Measurements from ENCODE around the gene NINJ1.
A peak's percentile ranks its signal among the peaks of the same experiment; 100 is the strongest.

The NINJ1 gene

DNA sequence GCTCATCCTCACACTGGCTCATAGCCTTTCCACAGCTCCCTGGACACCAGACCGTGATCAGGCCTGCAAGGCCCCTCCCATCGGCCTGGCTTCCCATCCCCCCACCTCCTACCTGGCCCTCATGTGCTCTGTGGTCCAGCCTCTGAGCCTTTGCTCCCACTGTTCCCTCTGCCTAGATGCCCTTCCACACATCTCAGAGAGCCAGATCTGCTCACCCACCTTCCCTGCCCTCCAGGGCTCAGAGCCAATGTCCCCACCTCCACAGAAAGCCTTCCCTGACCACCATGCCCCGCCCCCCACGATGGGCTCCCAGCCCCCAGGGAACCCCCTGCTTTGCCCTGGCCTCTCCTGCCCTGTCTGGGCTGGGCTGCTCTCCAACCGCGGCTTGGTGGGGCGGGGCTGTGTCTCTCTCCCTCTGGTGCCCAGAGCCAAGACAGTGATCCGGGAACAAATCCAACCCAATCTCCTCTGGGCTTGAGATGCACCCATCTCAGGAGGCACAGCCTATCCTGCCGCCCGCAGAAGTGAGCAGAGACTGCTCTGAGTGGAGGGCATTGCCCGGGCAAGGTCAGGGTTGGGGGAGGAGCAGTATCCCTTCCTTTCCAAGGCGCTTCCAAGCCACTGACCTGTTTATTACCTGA, 1.6 kb downstream of the NINJ1 start:
- DNase-seq = no peak

DNA sequence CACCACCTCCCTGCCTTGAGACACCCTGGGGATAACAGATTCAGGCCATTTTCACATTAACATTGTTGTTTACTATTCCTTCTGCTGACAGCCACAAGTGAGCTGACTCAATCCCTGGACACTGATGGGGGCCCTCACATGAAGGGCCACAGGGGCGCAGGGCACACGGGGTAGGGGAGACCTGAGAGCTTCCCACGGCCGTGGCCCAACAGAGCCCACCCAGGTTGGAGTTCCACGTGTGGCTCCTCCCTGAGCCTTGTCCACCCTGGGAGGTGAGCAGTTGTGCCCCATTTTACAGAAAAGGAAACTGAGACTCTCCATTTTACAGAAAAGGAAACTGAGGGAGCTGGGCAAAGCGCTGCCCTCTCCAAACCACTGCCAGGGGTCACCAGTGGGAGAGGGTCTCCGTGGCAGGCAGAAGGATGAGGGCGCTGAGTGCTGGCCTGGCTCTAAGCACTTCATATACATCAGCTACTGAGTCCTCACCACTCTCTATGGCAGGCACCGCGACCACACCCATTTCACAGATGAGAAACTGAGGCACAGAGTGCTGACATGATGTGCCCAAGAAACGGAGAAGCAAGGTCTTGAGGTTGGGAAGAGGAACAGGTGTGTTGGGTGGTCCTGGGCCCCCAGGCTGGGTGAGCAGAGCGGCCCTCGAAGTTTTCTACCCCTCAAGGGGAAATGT, 2.3 kb downstream of the NINJ1 start:
- no peak for DNase-seq

DNA sequence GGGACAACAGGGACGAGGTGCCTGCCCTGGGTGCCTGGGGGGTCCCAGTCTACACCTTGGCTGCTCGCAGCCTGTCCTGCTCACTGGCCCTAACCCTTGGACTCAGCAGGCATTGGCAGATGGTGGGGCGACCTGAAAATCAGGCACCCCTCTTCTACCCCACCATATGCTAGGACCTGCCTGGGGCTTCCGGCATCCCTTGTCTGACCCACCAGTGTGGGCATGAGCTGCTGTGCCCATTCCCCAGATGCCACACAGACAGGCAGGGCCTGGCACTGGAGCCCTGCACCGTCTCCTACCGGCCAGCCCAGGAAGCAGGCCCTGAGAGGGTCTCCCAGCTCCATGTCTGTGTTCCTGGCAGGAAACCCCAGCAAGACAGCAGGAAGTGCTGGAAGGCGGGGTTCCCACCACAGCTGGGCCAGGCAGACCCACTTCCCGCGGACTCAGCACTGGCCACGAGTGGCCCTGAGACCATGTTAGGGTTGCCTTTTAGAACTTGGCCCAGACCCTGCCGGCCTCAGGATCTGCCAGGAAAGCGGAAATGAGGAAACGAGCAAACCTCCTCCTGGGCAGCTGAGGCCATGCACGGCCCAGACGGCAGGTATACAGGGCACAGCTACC, 3.1 kb downstream of the NINJ1 start:
- no peak for DNase-seq

DNA sequence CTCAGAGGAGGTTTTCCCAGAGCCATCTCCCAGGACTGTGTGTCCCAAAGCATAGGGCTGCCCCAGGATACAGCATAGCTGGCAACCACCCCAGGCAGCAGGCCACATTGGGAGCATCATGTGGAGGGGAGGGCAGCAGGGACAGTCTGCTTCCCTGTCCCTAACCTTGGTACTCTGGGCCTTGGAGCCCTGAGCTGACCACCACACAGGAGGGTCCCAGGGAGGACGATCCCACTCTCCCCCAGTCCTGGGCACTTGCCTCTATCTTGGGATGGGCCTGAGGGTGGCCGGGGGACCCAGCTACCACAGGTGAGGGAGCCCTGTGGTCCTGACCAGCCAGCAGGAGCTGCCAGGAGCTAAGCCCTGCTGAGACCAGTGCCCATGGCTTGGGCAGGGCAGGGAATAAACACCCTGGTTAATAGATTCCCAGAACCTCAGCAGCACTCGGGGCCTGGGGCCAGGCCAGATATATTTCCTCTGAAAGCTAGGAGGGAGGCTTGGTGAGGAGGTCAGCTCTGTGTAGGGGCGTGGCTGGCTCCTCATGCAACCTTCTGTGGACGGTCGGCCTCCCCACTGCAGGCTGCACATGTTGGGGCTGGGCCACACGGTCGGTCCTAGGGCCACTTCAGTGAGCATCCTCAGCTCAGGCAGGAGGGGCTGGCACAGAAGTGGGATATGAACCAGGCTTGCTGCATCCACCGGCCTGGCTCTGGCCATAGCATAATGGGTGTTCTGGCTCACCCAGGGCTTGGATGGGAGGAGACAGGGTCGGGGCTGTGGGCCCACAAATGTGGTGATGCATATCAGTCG, 4.2 kb downstream of the NINJ1 start:
- DNase-seq = no peak

DNA sequence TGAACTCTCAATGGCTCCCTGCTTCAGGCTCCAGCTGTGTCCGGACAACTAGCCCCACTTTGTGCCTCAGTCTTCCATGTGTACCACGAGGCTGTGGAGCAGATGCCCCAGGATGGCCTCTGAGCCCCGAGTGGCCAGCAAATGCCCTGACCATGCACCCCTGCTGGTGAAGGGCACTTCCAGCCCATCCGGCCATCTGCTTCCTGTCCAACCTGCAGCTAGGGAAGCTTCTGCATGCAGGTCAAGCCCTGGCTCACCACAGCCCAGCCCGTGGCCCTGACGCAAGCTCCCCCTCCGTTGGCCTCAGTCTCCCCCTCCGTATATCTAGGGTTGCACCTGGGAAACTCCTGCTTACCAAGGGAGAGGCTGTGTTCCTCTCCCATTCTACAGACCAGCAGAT, 4.8 kb downstream of the NINJ1 start:
- no peak for DNase-seq

DNA sequence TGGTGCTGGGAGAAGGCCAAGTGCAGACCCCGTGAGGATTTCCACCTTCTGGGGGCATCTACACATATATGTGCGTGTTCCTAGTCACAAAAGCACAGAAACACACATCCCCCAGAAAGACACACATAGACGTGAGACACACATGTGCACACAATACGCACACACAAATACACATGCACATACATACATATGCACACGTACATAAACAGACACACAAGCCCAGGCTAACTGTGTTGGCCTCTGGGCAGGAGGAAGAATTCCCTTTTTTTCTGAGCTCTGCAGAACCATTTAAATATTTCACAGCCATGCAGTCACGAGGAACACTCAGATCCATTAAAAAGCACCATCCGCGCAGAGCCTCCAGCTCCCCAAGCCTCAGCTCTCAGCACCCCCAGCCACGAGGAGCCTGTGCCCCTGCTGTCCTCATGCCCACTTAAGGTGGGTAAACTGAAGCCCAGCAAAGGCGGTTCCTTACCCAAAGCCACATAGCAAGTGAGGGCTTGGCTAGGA, 5.3 kb downstream of the NINJ1 start:
- no peak for DNase-seq

DNA sequence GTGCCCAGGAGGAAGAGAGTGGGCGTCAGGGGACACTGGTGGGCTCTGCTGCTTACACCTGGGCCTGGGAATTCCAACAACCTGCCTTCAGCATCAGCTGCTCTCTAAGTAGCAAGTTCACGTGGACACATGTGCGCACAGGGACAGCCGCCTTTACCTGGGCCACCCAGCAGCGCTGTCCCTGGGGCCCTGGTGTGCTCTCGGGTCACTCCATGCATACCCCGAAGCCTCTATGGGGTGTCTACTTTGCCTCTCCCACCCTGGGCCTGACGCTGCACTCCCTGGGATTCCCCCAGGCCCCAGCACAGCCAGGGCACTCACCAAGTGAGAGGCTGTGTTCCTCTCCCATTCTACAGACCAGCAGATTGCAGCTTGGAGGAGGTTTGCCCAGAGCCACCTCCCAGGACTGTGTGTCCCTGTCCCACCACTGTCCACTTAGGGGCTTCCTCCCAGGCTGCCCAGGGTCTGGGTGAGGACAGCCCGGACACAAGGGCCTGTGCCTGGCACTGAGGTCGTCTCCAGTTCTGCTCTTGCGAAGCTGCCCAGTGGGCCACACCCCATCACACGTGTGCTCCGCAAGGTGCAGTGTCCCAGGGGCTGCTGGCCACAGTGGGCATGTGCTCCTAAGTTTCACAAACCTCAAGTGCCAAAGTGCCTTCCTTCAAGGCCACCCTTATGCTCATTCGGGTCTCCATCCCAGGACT, 5.9 kb downstream of the NINJ1 start:
- no peak for DNase-seq

DNA sequence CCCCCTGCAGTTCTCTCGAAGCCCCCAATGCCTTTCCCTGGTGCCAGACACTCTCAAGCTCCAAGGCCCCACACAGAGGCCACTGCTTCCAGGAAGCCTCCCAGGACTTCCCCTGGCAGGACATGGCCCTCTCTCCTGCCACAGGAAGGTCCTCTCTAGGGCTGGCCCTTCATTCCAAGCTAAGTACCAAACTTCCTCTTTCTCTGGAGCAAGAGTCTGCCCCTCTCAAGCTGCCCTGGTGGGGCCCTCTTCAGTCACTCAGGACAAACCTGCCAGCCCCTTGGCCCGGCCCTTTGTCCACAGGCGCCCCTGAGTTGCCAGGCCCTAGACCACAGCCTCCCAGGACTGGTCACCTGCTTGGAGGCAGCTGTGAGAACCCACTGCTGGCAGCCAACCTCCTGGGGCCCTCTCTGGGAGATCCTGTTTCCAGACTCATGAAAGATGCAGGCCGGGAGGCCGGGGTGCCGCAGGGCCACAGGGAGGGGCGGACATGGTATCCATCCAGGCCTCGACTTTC, 6.6 kb downstream of the NINJ1 start:
- DNase-seq = no peak

DNA sequence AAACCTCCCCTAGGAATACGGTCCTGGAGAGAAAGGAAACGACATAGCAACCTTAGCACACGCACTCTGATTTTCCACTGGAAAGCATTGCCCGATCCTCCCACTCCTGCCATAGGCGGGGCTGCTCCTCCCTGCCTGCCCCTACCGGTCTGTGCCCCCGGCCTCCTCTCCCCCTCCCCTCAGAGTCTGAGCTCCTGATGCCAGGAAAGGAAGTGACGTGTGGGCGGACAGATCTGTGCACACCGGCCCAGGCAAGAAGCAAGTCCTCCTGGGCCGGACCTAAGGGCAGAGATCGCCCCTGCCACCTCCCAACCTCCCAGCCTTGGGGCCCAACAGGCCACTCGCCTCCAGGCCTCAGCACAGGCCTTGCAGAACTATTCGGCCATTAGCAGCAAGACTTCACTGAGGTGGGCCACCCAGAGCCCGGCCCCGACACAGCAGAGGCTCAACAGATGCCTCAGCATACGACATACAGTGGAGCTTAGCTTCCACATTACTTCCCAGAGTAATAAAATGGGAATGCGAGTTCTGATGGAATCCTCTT, 7.2 kb downstream of the NINJ1 start:
- DNase-seq = no peak

DNA sequence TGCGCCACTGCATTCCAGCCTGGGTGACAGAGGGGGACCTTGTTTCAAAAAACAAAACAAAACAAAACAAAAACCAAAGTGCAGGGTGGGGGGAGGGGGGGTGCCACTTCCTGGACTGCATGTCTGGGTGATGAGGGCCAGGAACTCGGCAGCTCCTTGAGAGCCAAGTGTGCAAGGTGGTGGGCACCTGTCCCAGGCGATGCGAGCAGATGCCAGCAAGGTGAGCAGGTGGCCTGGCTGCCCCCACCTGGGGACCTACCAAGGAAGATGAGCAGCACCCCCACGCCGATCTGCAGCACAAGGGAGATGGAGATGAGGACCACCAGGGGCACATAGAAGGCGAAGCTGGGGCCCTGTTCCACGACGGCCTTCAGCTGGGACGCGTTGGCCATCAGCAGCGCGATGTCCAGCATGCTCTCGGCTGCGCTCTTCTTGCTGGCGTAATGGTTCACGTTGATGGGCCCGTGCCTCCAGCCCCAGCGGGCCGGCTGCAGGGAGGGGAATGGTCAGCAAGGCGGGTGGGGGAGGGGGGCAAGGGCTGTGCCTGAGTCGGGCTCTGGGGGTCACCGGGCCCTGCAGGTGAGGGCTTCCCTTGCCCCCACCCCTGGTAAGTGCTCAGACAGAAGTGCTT, 7.8 kb downstream of the NINJ1 start:
- DNase-seq = no peak

DNA sequence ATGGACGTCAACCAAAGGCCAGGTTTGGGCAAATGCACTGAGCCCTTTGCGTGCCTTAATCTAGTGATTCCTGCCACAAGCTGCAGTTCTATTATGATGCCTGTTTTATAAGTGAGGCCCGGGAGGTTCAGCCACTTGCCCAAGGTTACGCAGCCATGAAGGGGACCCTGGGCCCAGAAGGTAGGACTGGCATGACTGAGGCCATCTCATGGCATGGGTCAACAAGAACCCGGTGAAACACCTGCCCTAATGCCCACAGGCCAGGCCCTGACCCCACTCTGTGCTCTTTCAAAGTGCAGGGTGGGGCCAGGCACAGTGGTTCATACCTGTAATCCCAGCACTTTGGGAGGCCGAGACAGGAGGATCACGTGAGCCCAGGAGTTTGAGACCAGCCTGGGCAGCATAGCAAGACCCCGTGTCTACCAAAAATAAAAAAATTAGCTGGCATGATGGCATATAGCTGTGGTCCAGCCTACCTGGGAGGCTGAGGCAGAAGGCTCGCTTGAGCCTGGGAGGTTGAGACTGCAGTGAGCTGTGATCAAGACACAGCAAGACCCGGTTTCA, 8.6 kb downstream of the NINJ1 start:
- no peak for DNase-seq

DNA sequence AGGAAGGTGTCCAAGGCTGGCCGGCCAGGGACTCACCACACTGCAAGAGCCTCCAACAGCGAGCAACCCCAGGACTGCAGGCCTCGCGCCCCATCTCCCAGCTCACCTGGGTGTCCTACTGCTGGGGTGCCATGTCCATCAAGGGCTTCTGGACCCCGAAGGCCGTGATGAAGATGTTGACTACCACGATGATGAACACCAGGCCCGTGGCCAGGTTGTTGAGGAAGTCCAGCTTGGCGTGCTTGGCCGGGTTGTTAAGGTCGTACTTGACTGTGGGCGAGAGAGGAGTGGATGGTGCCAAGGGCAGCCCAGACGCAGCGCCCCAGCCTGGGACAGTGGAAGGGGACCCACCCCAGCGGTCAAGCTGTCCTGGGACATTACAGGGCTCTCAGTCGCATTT, 9.3 kb downstream of the NINJ1 start:
- no peak for DNase-seq

DNA sequence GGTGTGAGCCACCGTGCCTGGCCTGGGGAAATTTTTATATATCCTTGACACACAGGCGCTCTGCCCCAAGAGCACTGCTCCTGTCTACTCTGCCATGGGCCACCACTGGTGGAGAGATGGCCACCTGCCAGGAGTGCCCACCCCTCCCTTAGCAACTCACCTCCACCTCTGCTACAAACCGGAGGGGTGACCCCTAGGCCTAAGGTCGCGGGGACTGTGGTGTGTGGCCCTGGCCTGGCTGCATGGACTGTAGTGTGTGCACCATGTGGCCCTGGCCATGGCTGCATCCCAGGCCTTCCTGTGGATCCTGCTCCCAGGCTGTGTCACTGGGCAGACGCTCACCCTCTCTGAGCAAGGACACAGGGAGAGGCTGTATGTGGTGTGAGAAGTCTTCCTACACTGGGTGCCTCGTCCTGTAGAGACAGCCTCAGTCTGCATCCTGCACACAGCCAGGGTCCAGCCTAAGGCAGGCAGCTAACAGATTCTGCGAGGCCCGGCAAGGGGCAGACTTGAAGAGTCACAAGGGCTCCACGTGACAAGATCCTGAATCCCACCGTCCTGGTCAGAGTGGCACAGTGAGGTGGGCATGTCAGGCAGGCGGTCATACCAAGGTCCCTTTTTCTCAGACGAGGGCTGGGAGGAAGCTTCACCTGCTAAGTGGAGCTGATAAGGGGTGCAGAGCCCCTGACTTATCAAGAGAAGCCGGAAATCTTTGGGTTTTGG, 10.3 kb downstream of the NINJ1 start:
- DNase-seq = no peak

DNA sequence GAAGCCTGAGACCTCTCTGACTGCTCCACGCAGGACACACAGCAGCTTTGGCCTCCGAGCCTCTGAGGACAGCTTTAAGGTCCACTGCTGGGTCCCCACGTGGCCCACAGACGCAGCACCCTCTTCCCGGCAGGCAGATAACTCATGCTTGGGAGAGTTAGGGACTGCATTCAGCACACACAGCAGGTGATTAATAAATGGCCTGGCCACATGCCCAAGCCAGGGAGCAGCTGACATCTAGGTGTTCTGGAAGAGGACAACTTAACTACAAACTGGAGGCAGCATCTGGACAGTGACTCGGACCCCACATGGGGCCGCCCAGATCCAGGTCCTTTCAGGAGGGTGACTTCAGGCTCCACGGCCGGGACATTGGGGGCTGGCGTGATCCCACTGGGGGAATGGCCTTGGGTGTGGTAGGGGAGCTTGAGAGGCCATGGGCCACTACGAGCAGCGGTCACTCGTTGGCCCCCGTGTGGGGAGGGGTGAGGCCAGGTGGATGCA, 11.3 kb downstream of the NINJ1 start:
- DNase-seq = no peak

DNA sequence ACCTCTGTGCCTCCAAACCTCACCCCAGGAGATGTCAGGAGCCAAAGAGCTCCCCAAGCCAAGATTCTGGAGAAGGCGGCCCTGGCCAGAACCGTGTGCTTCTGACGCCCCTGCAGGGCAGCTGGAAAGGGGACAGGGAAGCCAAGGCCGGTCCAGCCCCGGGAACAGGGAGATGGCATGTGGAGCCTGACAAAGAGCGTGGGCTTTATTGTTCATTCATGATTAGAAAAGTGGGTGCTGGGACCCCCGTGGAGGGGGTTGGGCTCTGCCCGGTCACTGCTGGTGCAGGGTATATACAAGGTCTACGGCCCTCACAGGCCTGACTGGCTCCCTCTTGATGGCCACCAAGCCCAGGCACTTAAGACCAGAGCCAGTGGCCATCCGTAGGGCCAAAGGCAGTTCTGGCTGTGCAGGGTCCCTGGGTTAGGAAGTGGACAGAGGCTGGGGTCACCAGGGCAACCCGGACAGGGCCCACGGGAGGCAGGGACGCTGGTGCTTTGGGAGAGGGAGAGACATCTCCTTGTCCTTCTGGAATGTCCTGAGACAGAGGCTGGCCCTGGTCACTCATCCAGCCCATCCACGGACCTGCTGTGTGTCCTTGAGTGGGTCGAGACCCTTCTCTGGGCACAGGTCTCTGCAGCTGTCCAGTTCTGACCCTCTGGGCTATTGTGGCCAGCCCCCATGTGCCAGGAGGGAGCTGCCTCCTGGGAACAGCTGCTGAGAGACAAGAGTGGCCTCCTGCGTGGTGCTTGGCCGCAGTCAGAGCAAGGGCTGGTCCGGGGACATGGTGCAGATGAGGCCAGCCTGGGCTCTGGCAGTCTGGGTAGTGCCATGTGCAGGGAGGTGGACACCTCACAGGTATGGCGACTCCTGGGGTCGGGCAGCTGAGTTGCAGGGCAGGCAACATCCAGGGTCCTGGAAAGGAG, 12.5 kb downstream of the NINJ1 start:
- no peak for DNase-seq

DNA sequence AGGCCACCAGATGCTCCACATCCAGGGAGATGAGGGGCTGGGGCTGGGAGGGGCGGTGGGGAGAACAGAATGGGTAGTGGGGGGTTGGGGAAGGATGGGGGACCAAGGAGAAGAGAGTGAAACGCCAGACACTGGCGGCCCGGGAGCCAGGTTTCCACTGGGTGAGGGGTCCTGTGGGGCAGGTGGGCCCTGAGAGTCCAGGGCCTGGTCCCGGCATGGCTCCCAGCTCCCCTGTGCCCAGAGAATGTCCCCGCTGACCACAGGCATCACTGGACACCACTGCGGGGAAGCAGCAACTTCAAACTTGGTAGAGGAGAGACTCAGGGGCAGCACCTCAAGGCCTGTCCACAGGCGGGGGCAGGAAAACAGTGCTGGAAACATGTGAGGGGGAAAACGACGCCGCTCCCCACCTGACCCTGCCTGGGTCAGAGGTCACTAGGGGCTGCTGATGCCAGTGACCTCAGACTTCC, 13.2 kb downstream of the NINJ1 start:
- DNase-seq = no peak

DNA sequence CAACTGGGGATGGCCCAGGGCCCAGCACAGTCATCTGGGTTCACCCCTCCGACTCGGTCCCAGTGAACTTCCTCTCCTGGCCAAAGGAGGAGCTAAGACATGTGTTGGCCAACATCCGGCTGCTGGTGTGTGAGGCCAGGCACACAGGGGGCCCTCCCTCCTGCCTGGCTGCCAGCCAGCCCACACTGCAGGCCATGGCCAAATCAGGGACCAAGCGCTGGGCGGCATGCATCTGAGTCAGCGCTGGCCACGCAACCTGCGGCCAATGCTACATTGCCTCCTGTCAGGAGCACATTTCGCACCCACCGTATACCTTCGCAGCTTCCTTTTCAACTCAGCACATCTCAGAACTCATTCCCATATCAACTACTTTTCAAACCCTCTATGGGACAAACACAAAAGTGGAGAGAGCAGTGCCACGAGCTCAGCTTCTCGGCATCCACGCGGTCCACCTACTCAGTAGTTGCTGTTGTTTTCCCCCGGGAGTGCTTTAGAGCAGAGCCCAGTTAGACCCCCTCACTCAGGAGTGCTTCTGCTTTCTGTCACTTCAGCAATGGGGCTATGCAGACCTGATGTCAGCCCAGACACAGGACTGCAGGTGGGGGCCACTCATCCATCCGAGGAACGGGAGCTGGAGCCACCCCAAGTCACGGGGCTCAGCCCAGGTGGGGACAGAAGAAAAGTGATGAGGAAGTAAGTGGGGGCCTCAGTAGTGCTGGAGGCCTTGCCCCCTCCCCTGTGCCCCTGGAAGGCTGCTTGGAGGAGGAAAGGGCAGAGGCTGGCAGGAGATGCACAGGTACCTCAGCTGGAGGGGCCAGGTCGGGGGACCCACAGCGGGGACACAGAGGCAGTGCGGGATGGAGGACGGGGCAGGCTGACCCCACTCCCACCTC, 13.9 kb downstream of the NINJ1 start:
- peak; percentile 86 for DNase-seq

DNA sequence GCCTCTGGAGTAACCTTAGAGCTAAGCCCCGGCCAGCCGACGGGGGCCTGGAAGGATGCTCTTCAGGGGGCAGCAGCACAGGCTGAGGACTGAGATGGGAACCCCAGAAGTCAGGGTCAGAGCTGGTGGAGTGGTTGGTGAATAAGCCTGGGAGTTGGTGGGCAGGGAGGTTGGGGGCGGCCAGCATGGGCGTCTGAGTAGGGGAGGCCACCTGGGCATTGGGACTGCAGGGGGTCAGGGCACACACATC, 14.4 kb downstream of the NINJ1 start:
- DNase-seq = no peak
